GM21737 (cell line): ENCODE results near the gene ACAP1.
A peak's percentile ranks its signal among the peaks of the same experiment; 100 is the strongest.
"Not testable (repeated sequence)": the region's sequence is repeated elsewhere in the genome, so short reads cannot be mapped to it uniquely, and the experiment has no call there.

Source experiments
- ATAC-seq: cut with Tn5 transposase; IDR thresholded peaks from one replicate; pipeline ENCODE4 v1.9.1; 2021; ENCODE audit warnings: mild to moderate bottlenecking, moderate library complexity; ENCODE audit not compliant: unreplicated experiment

The ACAP1 gene

DNA sequence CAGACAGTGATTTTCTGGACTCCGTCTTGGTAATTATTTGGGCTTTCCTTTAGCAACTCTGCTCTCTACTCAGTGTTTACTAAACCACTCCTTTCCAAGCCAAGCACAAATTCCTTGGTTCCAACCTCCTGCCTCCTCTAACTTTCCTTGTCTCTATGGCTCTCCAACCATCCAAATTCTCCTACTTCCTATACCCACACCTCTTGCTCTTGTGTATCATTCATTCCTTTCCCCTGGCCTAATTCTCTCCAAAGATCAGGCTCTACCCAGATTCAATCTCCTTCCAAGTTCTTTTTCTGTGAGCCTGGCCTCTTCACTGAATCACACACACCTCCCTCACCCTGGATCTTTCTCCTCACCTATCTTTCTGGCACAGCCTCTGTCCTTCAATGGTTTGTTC is 8.3 kb upstream of the ACAP1 start:
- no peak for ATAC-seq

DNA sequence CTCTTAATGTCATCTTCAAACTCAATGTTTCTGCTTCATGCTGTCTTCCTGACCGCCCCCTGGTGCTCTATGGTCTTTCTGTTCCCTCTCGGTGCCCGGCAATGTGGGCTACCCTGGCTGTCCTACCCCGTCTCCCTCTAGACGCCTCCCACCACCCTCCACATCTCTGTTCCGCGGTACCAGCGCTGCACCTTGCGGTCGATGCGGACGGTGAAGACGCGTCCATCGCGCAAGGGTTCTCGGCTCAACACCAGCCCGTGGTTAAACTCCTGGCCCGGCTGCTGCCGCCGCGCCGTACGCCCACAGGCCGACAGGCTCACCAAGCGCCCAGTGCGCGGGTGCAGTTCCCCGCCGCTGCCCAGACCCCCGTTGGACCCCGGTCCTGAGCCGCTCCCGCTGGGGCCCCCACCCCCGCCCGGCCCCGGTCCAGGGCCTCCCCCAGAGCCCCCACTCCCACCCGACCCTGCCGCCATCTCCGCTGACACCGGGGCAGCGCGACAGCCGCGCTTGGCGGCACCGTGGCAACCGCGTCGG is 7.4 kb upstream of the ACAP1 start, which contains the start of gene NEURL4:
TSS of gene NEURL4 (minus strand) at position 496 of the 534 bp plus-strand sequence. CDS start at position 473, 23 bp downstream.
- peak; percentile 5 for ATAC-seq

DNA sequence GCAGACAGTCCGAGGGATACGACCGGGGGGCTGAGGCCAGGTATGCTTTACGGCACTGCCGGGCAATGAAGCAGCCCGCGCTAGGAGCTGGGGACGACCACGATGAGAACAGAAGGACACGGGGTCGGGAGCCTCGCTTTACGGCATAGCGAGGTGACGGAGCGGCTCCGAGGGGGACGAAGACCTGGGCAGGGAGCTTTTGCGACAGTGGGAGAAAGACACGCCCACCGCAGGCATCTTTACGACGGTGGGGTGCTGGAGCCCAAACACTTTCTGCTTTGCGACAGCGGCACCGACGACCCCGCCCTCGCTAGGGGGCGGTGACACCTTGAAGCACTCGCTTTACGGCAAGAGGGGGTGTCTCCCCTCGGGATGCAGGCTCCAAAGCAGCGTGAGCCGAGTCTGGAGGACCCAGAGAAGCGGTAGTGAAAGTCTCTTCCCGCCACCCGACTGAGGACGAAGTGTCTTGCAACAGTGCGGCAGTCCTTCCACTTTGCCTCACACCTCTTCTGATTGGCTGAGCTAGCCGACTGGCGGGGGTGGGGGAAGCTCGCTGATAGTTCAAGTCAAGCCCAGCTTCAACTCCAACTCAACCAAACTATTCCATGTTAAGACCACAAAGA is 6.8 kb upstream of the ACAP1 start:
- peak; percentile 55 for ATAC-seq

DNA sequence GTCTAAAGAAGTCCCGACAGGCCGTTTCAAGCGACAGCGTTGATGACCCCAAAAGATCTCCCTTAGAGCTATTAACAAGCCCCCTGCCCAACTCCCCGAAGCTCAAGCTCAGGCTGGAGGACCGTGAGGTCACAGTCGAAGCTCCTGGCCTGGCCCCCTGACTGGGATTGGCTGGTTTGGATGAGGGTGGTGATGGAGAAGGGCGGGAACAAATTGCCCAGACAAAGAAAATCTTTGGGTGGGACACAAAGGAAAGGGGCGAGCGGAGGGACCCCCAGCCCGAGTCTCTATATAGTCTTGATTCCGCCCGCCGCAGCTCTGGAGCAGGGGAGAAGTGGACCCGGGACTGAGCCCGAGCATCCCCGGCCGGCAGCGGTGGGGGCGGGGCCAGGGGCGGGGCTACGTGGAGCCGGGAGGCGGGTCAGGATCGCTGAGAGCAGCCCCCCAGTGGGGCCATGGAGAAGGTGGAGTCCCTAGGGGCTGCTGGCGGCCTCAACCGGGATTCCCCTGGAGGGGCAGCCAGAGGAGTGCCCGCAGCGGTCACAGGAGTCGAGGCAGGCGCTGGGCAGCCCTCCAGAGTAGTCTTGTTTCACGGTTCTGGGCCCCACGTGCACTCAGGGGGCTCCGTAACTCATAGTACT is 6.2 kb upstream of the ACAP1 start:
- ATAC-seq = peak; percentile 31

DNA sequence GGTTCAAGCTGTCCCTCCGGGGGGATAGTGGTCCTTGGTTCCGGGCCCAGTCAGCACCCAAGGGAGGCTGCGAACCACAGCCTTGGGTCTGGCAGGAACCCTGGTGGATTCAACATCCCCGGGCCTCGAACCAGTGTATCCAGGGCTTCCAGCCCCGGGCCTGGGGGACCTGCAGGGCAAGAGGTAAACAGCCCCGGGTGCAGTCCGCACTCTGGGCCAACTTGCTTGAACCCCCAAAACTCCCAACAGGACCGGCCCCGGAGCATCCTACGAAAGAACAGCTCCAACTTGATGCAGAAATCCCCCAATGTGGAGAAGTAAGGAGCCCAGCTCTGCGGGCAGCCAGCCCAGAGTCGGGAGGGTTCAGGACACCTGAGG is 5.7 kb upstream of the ACAP1 start:
- ATAC-seq = no peak

DNA sequence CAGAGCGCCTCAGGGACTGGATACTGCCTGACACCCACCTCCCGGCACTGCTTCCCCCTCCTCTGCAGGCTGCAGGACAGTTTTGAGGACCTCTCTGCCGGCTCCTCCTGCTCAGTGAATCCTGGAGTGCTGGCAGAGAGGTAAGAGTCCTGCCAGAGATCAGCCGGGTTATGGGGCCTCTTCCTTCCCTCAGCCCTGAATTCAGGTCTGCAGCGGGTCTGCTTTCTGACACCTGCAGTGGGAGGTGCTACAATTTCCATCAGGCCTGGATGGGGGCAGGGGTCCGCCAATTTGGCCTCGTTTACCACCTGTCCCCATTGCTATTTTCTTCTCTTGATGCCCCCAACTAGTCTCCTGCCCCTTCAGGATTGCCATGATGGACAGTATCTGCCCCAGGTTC is 4.2 kb upstream of the ACAP1 start:
- ATAC-seq = no peak

DNA sequence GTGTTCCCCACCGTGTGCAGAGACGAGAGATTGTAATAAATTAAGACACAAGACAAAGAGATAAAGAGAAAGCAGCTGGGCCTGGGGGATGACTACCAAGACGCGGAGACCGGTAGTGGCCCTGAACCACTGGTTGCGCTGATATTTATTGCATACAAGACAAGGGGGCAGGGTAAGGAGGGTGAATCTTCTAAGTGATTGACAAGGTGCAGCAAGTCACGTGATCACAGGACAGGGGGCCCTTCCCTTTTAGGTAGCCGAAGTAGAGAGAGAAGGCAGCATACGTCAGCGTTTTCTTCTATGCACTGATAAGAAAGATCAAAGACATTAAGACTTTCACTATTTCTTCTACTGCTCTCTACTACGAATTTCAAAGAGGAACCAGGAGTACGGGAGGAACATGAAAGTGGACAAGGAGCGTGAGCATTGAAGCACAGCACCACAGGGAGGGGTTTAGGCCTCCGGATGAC is 3.7 kb upstream of the ACAP1 start:
- ATAC-seq = not testable (repeated sequence)

DNA sequence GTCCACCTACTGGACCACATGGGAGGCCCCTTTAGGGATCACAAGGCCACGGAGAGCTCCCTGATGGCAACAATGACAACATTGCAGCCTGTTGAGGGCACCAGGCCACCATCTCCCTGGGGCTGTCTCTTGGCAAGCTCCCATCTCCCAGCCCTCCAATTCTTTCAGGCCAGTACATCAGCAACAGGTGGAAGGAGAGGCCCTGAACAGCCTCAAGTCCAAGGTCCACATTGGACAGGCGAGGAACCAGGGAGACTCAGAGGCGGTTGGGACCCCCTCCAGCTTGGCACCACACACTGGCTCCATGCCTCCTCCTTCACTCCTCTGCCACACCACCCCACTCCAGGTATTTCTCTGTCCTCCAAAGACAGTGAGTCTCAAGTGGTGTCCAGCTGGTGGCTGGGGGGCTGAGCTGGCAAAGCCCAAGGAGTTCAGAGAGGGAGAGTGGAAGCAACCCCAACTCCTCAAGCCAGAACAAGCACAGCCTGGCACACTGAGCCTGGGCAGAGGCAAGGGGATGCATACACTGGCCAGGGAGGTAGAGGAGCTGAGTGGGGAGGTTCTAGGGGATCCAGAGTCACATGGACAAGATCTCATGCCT is 1.3 kb upstream of the ACAP1 start:
- ATAC-seq = no peak

DNA sequence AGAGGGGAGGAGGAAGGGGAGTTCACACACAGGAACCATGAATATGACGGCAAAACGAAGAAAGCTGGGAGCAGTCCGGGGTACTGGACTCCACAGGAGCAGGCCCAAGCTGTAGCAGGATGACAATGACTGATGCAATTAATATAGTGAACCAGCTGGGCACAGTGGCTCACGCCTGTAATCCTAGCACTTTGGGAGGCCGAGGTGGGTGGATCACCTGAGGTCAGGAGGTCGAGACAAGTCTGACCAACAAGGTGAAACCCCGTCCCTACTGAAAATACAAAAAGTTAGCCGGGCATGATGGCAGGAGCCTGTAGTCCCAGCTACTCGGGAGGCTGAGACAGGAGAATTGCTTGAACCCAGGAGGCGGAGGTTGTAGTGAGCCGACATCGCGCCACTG is 564 bp upstream of the ACAP1 start:
- ATAC-seq = not testable (repeated sequence)

DNA sequence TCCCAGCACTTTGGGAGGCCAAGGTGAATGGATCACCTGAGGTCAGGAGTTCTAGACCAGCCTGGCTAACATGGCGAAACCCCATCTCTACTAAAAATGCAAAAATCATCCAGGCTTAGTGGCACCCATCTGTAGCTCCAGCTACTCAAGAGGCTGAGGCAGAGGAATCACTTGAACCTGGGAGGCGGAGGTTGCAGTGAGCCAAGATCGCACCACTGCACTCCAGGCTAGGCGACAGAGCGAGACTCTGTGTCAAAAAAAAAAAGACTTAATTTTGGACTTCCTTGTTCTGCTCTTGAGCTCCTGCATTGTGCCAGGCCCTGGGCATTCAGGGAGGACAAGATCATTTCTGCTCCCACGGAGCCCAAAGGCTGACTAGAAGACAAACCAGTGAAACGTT is 1.3 kb downstream of the ACAP1 start:
- not testable (repeated sequence) for ATAC-seq

DNA sequence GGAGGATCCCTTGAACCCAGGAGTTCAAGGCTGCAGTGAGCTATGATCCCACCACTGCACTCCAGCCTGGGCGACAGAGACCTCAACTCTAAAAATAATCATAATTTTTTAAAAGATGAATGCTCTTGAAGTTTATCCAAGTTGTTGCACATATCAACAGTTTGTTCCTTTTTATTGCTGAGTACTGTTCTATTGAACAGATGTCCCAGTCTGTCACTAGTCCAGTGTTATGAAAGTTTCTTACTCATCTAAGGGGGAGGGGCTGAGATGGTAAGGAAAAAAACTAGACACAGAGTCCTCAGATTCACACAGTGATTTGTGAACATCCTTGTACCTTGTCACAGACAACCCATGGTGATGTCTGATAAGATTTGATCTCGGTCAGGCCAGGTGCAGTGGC is 3.9 kb downstream of the ACAP1 start:
- ATAC-seq = no peak

DNA sequence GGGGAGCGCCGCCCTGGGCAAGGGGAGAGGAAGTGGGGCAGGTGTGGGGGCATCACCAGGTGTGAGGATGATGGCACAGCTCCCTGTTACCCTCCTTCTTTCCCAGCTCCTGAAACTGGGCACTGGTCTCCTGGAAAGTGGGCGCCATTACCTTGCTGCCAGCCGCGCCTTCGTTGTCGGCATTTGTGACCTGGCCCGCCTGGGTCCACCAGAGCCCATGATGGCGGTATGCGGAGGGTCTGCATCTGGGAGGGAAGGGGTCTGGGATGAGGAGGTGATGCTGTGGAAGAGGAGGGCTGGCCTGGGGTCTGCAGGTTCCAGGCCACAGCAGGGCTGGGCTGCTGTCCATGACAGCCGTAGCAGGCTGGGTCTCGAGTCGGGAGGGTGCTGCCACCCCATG is 5.5 kb downstream of the ACAP1 start:
- no peak for ATAC-seq

DNA sequence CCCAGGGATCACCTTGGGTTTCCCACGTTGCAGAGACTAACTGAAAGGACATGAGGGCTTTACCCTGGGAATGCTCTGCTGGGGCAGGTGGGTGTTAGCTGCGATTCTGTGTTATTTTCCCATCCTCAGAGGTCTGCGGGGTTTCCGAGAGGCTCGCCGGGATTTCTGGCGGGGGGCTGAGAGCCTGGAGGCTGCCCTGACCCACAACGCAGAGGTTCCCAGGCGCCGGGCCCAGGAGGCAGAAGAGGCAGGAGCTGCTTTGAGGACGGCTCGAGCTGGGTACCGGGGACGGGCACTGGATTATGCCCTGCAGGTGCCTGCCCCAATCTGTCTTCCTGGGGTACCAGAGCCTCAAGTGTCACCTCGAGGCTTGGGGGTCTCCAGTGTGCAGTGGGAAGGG is 6.9 kb downstream of the ACAP1 start:
- no peak for ATAC-seq

DNA sequence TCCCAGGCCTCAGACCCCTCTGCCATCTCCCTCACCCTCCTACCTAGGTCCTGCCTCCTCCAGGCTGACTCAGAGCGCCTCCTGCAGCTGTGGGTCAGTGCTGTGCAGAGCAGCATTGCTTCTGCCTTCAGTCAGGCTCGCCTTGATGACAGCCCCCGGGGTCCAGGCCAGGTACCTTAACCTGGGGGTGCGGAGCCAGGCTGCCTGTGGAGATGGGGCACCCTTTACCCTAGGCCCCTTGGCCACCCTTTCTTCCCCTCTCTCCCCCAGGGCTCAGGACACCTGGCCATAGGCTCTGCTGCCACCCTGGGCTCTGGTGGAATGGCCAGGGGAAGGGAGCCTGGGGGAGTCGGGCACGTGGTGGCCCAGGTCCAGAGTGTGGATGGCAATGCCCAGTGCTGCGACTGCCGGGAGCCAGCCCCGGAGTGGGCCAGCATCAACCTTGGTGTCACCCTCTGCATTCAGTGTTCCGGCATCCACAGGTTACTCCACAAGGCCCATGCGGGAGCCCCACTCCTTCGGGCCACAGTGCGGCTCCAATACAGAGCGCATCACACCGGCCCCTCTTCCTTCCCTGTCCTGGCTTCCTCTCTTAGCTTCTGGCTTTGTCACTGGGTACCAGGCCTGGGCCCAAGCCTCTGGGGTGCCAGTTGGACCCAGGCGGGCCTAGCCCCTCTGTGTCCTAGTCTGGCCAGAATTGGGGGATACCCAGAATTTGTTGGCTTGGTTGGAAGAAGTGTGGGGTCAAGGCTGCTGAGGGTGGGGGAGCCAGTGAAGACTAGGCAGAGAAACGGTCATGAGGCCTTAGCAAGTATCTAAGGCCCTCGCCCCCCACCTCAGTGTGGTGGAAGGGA is 10.7 kb downstream of the ACAP1 start:
- ATAC-seq = no peak

DNA sequence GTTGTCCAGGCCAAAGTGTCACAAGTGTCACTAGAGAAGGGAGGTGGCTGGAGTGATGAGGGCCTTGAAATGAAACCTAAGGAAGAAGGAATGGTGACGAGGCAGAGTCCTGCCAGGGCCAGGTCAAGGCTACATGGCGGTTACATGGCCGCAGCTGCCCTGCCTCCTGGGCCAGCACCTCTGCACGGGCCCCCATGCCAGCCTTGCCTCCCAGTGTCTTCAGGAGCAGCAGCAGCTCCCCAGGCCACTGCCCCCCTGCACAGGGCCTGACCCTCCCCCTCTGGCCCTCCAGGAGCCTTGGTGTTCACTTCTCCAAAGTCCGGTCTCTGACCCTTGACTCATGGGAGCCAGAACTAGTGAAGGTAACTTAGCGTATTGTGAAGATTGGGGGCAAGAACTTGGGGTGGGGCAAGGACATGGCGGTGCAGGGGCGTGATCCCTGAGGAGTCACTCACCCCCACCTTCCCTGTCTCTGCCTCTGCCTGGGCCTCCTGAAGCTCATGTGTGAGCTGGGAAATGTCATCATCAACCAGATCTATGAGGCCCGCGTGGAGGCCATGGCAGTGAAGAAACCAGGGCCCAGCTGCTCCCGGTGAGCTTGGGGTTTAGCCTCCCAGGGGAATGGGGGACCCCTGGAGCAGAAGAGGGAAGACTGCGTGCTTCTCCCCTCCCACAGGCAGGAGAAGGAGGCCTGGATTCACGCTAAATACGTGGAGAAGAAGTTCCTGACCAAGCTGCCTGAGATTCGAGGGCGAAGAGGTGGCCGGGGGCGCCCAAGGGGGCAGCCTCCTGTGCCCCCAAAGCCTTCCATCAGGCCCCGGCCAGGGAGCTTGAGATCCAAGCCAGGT is 11.5 kb downstream of the ACAP1 start:
- ATAC-seq = no peak

DNA sequence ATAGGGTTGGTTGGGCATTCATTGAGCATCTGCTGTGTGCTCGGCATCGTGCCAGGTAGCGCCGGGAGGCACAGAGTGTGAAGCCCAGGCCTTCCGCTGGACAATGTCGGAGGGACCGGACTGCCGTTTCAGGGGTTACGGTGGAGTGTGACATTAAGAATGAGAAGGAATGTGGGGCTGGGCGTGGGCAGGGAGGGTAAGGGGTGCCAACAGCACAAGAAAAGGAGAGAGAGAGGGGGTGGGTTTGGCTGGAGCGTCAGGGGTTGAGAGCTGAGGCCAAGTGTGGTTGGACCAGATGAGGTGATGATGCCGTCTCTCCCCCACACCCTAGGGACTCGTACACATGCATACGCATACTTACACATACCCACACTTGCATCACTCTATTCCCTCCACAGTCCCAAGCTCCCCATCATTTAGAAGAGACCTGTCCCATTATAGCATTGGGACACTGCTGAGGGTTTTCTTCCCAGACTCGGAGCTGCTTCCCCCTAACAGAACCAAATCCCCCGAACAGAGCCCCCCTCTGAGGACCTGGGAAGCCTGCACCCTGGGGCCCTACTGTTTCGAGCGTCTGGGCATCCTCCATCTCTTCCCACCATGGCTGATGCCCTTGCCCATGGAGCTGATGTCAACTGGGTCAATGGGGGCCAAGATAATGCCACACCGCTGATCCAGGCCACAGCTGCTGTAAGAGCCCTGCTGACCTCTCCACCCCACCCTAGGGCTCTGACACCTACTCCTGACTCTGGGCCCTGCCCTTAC is 12.3 kb downstream of the ACAP1 start:
- ATAC-seq = no peak

DNA sequence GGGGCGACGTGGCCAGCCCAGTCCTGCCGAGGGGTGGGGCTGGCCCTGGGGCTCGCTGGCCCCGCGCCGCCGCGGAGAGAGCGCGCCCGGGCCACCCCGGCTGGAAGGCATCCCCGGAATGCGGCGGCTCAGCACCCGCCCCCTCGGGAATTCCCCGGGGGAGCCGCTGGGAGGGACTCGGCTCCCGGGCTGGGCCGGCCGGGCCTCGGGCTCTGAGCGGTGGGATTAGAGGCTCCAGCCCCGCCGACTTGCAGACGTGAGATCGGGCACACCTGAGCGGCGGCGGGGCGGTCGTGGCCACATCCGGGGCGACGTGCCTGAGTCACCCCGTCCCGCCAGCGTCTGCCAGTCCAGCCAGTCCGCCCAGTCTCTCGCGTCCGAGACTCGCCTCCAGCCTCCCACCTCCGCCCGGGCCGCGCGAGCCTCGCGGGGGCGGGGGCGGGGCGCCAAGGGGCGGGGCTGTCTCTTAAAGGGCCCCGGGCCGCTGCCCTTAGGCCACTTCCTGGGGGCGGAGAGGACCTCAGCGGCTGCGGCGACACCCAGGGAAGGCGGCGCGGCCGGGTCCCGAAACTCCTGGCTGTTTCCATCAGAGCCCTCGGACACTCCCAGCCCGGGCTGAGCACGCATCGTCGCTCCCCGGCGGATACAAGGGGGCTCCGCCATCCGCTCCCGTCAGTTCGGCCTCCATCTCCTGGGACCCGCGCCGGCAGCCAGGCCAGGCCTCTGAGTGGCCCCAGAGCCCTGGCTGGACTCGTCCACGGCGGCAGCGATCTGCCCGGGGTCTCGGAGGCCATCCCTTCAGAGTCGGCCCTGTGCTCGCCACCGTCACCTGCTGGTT is 15.6 kb downstream of the ACAP1 start, which contains the start of gene KCTD11:
TSS of gene KCTD11 (plus strand) at position 498 of the 838 bp plus-strand sequence.
- ATAC-seq = peak; percentile 54

DNA sequence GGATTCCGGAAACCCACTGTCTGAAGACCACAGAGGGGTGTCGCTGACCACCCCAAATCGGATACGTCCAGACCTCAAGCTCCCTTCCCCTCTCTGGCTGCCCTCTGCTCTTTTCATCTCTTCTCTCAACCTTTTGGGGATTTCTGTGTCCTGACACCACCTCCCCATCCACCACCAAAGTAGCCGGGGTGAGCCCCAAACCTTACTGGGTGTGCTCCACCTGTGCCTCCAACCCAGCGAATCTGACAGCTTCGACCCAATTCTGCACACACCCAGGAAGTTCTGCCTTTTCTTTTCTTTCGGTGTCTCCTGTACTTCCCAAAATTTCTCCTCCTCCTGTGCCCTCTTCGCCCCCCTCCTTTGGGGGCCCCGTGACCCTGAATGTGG is 16.2 kb downstream of the ACAP1 start:
- ATAC-seq = no peak
